ENCODE data around the gene ABLIM2. TPM values are rescaled to one million over a fixed set of nuclear protein-coding genes. Genes with fewer than 3 reads are reported as not detected.

The ABLIM2 gene
- total and polyA plus RNA-seq, 2 experiments from 2014 or later: 1.5 to 4.3 TPM

GRCh38 chr4:8142556-8142955, 16.1 kb downstream of the ABLIM2 start:
- H3K9me2 ChIP-seq (ENCODE audit: insufficient read depth): no peaks in the 10 kb centered on the region
- H3K27me3 Mint-ChIP-seq (ENCODE audit: insufficient read depth, low read depth, poor library complexity): peaks cover 4% of the 10 kb centered on the region
- no peaks in the 10 kb centered on the region for H3K27me3 ChIP-seq (ENCODE audit: insufficient read depth)
- no peak for DNase-seq (ENCODE audit: low spot score)
- no peak for ATAC-seq
- no peak overlapping the region for H2AFZ ChIP-seq
- H4K20me1 ChIP-seq (replicated peaks; ENCODE audit: insufficient read depth): no peaks in the 10 kb centered on the region
- TF ChIP-seq ZNF331 (CRISPR knock-in tag; IDR thresholded peaks at IDR 0.05; ENCODE audit: low read depth): no peak
- TF ChIP-seq STAT1 (IDR thresholded peaks at IDR 0.05; ENCODE audit: unreplicated experiment): no peak
- no peak for TF ChIP-seq JUNB (IDR thresholded peaks at IDR 0.05; ENCODE audit: unreplicated experiment)
- H3K36me3 Mint-ChIP-seq (ENCODE audit: low read depth): no peaks in the 10 kb centered on the region; the same call in 2 of the 3 replicates
- H3K36me3 ChIP-seq (ENCODE audit: insufficient read depth): no peaks in the 10 kb centered on the region
- H3F3A ChIP-seq (replicated peaks; ENCODE audit: low read depth): no peaks in the 10 kb centered on the region
- peaks cover 22% of the 10 kb centered on the region for H3K4me1 Mint-ChIP-seq
- no peak overlapping the region for H3K4me3 Mint-ChIP-seq
- no peak overlapping the region for H3K4me2 ChIP-seq
- H3K27ac Mint-ChIP-seq: no peak overlapping the region
- H3K27ac ChIP-seq (ENCODE audit: low read depth): no peak overlapping the region
- H3K4me1 ChIP-seq (ENCODE audit: insufficient read depth): peaks cover 4% of the 10 kb centered on the region; the same call in 1 of the 2 replicates
- no peaks in the 10 kb centered on the region for H3K79me2 ChIP-seq (replicated peaks; ENCODE audit: insufficient read depth)
- H3K4me3 ChIP-seq: no peak overlapping the region
- H3K9me3 Mint-ChIP-seq: peaks cover 8% of the 10 kb centered on the region

GRCh38 chr4:8141935-8142334, 16.7 kb downstream of the ABLIM2 start:
- Histone ChIP-seq H3K36me3 (ENCODE audit: insufficient read depth) (no peaks in the 10 kb centered on the region), H3K4me1 (ENCODE audit: insufficient read depth) (peaks cover 4% of the 10 kb centered on the region; the same call in 1 of the 2 replicates), H3K27me3 (ENCODE audit: insufficient read depth) (no peaks in the 10 kb centered on the region), H4K20me1 (replicated peaks; ENCODE audit: insufficient read depth) (no peaks in the 10 kb centered on the region), H3K27ac (ENCODE audit: low read depth) (no peak overlapping the region), H3K9me2 (ENCODE audit: insufficient read depth) (no peaks in the 10 kb centered on the region), H3F3A (replicated peaks; ENCODE audit: low read depth) (no peaks in the 10 kb centered on the region), H3K4me3 (no peak overlapping the region), H2AFZ (no peak overlapping the region), H3K79me2 (replicated peaks; ENCODE audit: insufficient read depth) (no peaks in the 10 kb centered on the region), H3K4me2 (no peak overlapping the region)
- H3K9me3 Mint-ChIP-seq: peaks cover 8% of the 10 kb centered on the region
- DNase-seq (ENCODE audit: low spot score): no peak
- H3K4me1 Mint-ChIP-seq: peaks cover 16% of the 10 kb centered on the region
- H3K36me3 Mint-ChIP-seq (ENCODE audit: low read depth): no peaks in the 10 kb centered on the region; the same call in 2 of the 3 replicates
- no peak overlapping the region for H3K27ac Mint-ChIP-seq
- H3K27me3 Mint-ChIP-seq (ENCODE audit: insufficient read depth, low read depth, poor library complexity): peaks cover 2% of the 10 kb centered on the region
- no peak for ATAC-seq
- no peak overlapping the region for H3K4me3 Mint-ChIP-seq
- TF ChIP-seq STAT1 (IDR thresholded peaks at IDR 0.05; ENCODE audit: unreplicated experiment) (no peak), ZNF462 (CRISPR knock-in tag; IDR thresholded peaks at IDR 0.05) (no peak), REST (IDR thresholded peaks at IDR 0.05; ENCODE audit: unreplicated experiment) (no peak), ETS1 (IDR thresholded peaks at IDR 0.05) (no peak), EZH2 (IDR thresholded peaks at IDR 0.05; ENCODE audit: low read depth, unreplicated experiment) (no peak), CREB1 (CRISPR knock-in tag; IDR thresholded peaks at IDR 0.05; ENCODE audit: low read depth) (no peak), POLR2AphosphoS5 (IDR thresholded peaks at IDR 0.05; ENCODE audit: low read depth) (no peak), NANOG (IDR thresholded peaks at IDR 0.05; ENCODE audit: borderline replicate concordance) (no peak), JUNB (IDR thresholded peaks at IDR 0.05; ENCODE audit: unreplicated experiment) (no peak)
